Eye (tissue), 1 donor: ENCODE results near the gene TDRD6.
A peak's percentile ranks its signal among the peaks of the same experiment; 100 is the strongest.
"Not testable (repeated sequence)": the region's sequence is repeated elsewhere in the genome, so short reads cannot be mapped to it uniquely, and the experiment has no call there.

ENCODE experiments used
- DNase-seq: peaks from one replicate; pipeline ENCODE4 v3.0.0-alpha.2; 2015

The TDRD6 gene

GRCh38 chr6:46688966-46689335 lies 1.3 kb downstream of the TDRD6 start:
- no peak for DNase-seq

- no peak for DNase-seq
Observed at GRCh38 chr6:46689657-46690056, 2.0 kb downstream of the TDRD6 start.

DNA sequence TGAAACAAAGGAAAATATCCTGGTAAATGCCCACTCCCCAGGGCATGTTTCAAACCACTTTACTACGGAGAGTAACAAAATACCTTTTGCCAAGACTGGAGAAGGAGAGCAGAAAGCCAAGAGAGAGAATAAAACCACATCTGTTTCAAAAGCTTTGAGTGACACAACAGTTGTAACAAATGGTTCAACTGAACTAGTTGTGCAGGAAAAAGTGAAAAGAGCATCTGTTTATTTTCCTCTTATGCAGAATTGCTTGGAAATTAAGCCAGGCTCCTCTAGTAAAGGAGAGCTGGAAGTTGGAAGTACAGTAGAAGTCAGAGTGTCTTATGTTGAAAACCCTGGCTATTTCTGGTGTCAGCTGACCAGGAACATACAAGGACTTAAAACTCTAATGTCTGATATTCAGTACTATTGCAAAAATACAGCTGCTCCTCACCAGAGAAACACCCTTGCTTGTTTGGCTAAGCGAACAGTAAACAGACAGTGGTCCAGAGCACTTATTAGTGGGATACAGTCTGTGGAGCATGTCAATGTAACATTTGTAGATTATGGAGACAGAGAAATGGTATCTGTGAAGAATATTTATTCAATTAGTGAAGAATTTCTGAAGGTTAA lies 2.6 kb downstream of the TDRD6 start:
- DNase-seq = no peak

DNA sequence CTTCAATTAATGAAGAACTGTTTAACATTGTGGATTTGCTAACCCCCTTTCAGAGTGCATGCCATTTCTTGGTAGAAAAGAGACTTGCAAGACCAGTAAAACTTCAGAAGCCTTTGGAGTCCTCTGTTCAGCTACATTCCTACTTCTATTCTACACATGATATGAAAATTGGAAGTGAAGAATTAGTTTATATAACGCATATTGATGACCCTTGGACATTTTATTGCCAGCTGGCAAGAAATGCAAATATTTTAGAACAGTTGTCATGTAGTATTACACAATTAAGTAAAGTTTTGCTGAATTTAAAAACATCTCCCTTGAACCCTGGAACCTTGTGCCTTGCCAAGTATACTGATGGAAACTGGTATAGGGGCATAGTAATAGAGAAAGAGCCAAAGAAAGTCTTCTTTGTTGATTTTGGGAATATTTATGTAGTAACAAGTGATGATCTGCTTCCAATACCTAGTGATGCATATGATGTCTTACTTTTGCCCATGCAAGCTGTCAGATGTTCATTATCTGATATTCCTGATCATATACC lies 3.3 kb downstream of the TDRD6 start:
- DNase-seq = no peak

DNA sequence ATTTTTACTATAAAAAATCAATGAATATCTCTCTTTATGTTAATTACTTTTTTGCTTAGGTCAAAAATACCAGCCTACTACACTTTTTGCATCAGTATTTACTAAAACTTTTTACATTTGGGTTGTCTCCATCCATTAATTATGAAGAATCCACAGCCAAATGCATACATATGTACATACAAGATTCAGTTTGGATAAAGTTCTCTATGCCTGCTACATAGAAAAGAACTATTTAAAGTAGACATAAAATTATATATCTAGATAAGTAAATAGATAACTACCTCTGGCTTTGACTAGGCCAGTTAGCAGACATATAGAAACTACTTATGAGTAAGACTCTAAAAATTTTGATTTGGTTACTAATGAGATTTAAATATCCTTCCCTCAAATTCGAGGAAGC lies 12.3 kb downstream of the TDRD6 start:
- no peak for DNase-seq

DNA sequence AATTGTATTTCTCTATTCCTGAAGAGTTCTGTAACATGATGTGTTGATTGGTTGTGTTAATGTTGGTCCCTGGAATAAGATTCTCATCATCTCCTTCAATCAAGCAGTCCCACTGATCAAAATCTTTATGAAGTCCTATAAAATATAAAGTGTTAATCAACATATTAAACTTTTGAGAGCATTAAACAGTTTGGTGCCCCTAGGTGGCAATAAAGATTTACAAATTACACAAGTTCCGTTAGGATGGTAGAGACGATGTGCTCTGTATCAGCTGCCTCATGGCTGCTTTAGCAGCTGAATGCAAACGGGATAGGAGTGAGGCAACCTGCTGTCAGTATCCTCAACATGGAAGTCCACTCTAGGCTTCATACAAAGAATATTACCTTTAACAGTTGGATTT lies 16.9 kb downstream of the TDRD6 start:
- peak; percentile 9 for DNase-seq

DNA sequence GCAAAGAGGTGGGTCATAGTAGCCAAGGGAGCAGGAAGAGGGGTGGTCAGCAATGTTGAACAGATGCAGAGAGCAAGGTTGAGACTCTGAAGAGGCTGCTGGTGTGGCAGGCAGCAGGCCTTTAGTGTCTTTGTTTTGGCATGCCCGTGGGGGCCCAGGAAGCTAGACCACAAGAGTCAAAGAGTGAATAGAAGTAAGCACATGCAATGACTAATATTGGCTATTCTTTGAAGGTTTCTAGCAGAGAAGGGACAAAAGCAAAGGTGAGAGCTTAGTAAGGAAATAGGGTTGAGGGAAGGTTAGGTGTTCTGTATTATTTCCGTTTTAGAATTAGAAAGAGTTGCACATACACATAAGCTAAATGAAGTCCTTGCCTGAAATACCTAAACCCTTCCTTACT lies 18.8 kb downstream of the TDRD6 start:
- no peak for DNase-seq

GRCh38 chr6:46711491-46711890 lies 23.8 kb downstream of the TDRD6 start:
- no peak for DNase-seq

GRCh38 chr6:46715141-46715540 lies 27.5 kb downstream of the TDRD6 start:
- DNase-seq = no peak

DNA sequence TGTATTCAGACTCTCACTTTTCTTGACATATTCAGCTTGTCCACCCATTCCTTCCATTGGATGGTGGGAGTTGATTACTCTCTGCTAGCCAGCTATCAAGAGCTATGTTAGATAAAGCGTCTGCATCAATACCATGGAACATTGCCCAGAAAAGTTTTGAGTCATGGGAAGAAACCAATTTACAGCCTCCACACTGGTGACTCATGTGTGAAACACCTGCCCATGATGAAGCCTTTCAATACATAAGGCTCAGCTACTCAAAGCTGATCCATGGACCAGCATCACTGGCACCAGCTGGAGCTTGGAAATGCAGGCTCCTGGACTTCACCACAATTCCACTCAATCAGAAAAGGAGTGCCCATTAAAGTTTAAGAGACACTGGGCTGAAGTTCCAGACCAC lies 31.4 kb downstream of the TDRD6 start:
- DNase-seq = no peak

GRCh38 chr6:46720401-46720800 lies 32.7 kb downstream of the TDRD6 start:
- no peak for DNase-seq

- no peak for DNase-seq
Observed at GRCh38 chr6:46729787-46730326, 42.2 kb downstream of the TDRD6 start.

GRCh38 chr6:46730921-46731461 lies 43.3 kb downstream of the TDRD6 start:
- no peak for DNase-seq

GRCh38 chr6:46733341-46733801 lies 45.7 kb downstream of the TDRD6 start:
- no peak for DNase-seq

DNA sequence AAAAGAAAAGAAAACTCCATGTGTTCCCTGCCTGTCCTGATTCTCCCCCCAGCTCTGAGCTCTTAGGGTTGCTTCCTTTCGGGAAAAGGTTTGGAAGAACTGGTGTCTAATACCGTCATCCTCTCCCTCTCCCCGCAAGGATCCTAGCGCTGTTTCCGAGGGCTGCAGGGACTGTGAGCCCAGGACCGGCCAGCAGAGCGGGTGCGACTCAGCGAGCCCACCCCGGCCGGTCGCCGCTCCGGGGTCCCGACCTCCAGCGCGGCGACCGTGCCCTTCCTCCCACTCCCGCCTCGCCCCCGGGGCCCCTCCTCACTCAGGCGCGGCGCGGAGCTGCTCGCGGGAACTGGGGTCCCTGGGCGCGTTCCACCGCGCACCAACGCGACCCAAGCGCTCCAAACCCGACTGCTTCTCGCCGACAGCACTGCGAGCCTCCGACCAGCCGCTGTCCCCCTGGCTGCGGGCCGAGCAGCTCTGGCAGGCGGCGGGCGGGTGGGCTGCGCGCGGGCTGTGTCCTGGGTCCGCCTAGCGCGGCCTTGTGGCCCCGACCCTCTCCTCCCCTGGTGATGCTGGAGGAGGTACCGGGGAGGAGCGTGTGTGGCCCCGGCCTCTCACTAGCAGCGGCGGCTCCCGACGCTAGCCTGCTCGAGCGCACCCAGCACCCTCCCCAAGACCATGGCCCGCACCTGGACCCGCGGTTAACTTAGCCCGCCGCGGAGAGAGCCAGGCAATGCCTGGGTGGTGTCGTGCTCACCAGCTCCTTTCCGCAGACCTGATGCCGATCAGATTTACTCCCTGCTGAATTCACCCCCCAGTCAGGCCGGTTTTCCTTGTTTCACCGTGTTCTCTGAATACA lies 47.4 kb downstream of the TDRD6 start, which contains the start of gene PLA2G7:
Gene PLA2G7 (minus strand): TSS at position 509 of the 853 bp plus-strand sequence. CDS start 12,484 bp downstream, outside the sequence.
- DNase-seq = peak; percentile 82

GRCh38 chr6:46735720-46736031 lies 48.0 kb downstream of the TDRD6 start:
- DNase-seq = no peak

DNA sequence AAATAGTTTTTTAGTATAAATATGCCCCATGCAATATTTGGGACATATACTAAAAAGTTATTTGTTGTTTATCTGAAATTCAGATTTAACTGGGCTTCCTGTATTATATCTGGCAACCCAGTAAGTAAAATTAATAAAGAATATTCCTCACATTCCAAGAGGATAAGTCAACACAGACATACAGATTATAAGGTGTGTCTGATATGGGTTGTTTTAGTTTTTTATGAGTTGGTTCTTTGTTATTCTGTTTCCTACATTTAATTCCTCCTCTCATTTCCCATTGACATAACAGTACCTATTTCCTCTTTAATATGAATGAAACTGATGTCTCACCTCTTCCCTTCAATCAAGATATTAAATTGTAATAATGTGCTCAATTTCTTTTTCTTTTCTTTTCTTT lies 49.2 kb downstream of the TDRD6 start:
- no peak for DNase-seq

GRCh38 chr6:46741482-46741881 lies 53.8 kb downstream of the TDRD6 start:
- DNase-seq = no peak

DNA sequence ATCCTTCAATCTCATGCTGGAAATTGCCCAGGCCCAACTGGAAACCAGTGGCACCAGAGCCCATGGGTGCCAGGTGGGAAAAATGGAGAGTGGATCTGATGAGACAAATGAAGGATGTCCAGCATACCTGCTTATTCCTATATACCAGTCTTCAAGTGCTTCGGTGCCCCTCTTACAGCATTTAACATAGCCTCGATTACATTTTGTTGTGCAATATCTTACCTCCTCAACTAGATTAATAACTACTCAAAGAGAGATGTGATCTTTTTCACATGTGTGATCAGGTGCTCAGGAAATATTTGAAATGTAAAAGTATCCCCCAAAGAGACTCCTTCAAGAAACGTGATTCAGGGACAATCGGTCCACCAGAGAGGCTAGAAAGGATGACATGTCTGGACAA lies 54.2 kb downstream of the TDRD6 start:
- DNase-seq = no peak

- DNase-seq = no peak
Observed at GRCh38 chr6:46743425-46744158, 55.9 kb downstream of the TDRD6 start.

- DNase-seq = not testable (repeated sequence)
Observed at GRCh38 chr6:46744159-46744725, 56.6 kb downstream of the TDRD6 start.

DNA sequence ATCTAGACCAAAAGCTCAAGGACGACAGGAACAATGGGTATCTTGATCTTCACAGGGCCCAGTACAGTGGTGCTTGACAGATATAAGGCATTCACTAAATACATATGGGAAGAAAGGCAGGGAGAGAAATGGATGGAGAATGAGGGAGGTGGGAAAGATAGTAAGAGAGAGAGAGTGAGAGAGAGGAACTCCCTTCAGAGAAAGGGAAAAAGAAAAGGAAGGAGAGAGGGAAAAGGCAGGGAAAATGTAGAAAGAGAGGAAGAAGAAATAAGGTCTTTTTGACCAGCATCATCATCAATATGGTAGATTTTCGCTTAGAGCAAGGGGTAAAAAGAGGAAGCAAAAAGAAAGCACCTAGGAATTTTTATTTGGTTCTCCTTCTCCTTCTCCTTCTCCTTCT lies 58.3 kb downstream of the TDRD6 start:
- no peak for DNase-seq

GRCh38 chr6:46746696-46747095 lies 59.0 kb downstream of the TDRD6 start, which contains the start of gene ANKRD66:
ANKRD66 (plus strand) TSS chr6:46746933; CDS start chr6:46751949, 5,016 bp downstream.
- no peak for DNase-seq
